ENCODE data around the gene BRCC3.

DNA sequence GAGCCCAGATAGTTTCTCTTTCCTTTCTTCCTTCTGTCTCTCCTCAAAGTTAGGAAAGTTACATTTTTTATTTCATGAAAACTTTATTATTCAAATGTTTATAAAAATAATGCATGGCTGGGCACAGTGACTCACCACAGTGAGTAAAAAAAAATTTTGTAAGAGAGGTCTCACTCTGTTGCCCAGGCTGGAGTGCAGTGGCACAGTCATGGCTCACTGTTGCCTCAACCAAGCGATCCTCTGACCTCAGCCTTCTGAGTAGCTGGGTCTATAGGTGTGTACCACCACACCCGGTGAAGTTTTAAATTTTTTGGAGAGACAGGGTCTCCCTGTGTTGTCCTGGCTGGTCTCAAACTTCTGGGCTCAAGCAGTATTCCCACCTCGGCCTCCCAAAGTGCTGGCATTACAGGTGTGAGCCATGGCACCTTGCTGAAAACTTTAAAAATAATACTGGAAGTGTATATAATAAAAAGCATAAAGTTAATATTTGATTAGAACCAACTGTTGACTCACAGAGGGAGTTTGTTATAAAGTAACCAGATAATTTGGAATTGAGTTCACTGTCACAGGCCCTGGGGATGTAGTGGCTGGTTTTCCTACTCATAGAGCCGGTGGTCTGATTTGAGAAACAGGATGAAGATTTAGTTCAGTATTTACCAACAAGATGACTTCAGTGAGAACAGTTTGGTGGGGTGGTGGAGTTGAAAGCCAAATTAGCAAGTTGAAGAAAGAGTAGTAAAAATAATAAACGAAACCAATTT lies 18.4 kb upstream of the BRCC3 start:
- TF ChIP-seq EP300 (IDR thresholded peaks at IDR 0.05) (no peak), CTCF (IDR thresholded peaks at IDR 0.05) (no peak), POLR2A (IDR thresholded peaks at IDR 0.05) (no peak)

Measured in suprapubic skin (tissue), 3 donors.